ENCODE results near the gene RSPH1.
"Not testable (repeated sequence)": the region's sequence is repeated elsewhere in the genome, so short reads cannot be mapped to it uniquely, and the experiment has no call there.

Gene RSPH1

GRCh38 chr21:42475526-42476387 lies 20.3 kb downstream of the RSPH1 start:
- Mint-ChIP-seq H3K4me1 (peaks cover 13% of the 10 kb centered on the region), H3K27me3 (peaks cover 20% of the 10 kb centered on the region), H3K27ac (peak overlapping the region; percentile 55), H3K9me3 (no peaks in the 10 kb centered on the region), H3K4me3 (no peak overlapping the region), H3K36me3 (no peaks in the 10 kb centered on the region)
- DNase-seq (ENCODE audit: low spot score in 2 of 2) (no peak), ATAC-seq (ENCODE audit: low read depth) (no peak)

- H3K27ac Mint-ChIP-seq: peak overlapping the region; percentile 91
- ATAC-seq (ENCODE audit: low read depth): no peak
- no peaks in the 10 kb centered on the region for H3K36me3 Mint-ChIP-seq
- H3K27me3 Mint-ChIP-seq: peaks cover 20% of the 10 kb centered on the region
- peaks cover 13% of the 10 kb centered on the region for H3K4me1 Mint-ChIP-seq
- DNase-seq (ENCODE audit: low spot score in 2 of 2): no peak
- no peaks in the 10 kb centered on the region for H3K9me3 Mint-ChIP-seq
- H3K4me3 Mint-ChIP-seq: no peak overlapping the region
These were observed 21.0 kb downstream of the RSPH1 start for GRCh38 chr21:42475036-42475435.

- Mint-ChIP-seq H3K4me3 (peak overlapping the region; percentile 1), H3K9me3 (no peaks in the 10 kb centered on the region), H3K27me3 (peaks cover 20% of the 10 kb centered on the region), H3K4me1 (peaks cover 16% of the 10 kb centered on the region), H3K27ac (peak overlapping the region; percentile 91), H3K36me3 (no peaks in the 10 kb centered on the region)
- peak; percentile 62 to 74 for DNase-seq (ENCODE audit: low spot score in 2 of 2)
- ATAC-seq (ENCODE audit: low read depth): peak; percentile 96
These were observed 21.8 kb downstream of the RSPH1 start for GRCh38 chr21:42474043-42474831.

- ATAC-seq (ENCODE audit: low read depth) (no peak), DNase-seq (ENCODE audit: low spot score in 2 of 2) (no peak)
- H3K4me1 Mint-ChIP-seq: peaks cover 18% of the 10 kb centered on the region
- H3K27ac Mint-ChIP-seq: peak overlapping the region; percentile 91
- no peak overlapping the region for H3K4me3 Mint-ChIP-seq
- H3K9me3 Mint-ChIP-seq: no peaks in the 10 kb centered on the region
- no peaks in the 10 kb centered on the region for H3K36me3 Mint-ChIP-seq
- peaks cover 20% of the 10 kb centered on the region for H3K27me3 Mint-ChIP-seq
These were observed 22.5 kb downstream of the RSPH1 start for GRCh38 chr21:42473498-42474042.

- Mint-ChIP-seq H3K9me3 (no peaks in the 10 kb centered on the region), H3K27ac (peak overlapping the region; percentile 6), H3K36me3 (no peaks in the 10 kb centered on the region), H3K4me3 (no peak overlapping the region), H3K4me1 (peaks cover 19% of the 10 kb centered on the region), H3K27me3 (peaks cover 20% of the 10 kb centered on the region)
- ATAC-seq (ENCODE audit: low read depth) (no peak), DNase-seq (ENCODE audit: low spot score in 2 of 2) (no peak)
These were observed 23.5 kb downstream of the RSPH1 start for GRCh38 chr21:42472521-42472920.

- ATAC-seq (ENCODE audit: low read depth) (no peak), DNase-seq (ENCODE audit: low spot score in 2 of 2) (no peak)
- H3K4me1 Mint-ChIP-seq: peaks cover 24% of the 10 kb centered on the region
- peaks cover 16% of the 10 kb centered on the region for H3K27me3 Mint-ChIP-seq
- no peaks in the 10 kb centered on the region for H3K9me3 Mint-ChIP-seq
- H3K27ac Mint-ChIP-seq: peak overlapping the region; percentile 6
- no peaks in the 10 kb centered on the region for H3K36me3 Mint-ChIP-seq
- H3K4me3 Mint-ChIP-seq: no peak overlapping the region
These were observed 24.2 kb downstream of the RSPH1 start for GRCh38 chr21:42471716-42472330.

GRCh38 chr21:42471206-42471605 lies 24.8 kb downstream of the RSPH1 start:
- H3K36me3 Mint-ChIP-seq: no peaks in the 10 kb centered on the region
- peaks cover 13% of the 10 kb centered on the region for H3K27me3 Mint-ChIP-seq
- ATAC-seq (ENCODE audit: low read depth) (no peak), DNase-seq (ENCODE audit: low spot score in 2 of 2) (no peak)
- no peaks in the 10 kb centered on the region for H3K9me3 Mint-ChIP-seq
- H3K4me3 Mint-ChIP-seq: no peak overlapping the region
- peaks cover 24% of the 10 kb centered on the region for H3K4me1 Mint-ChIP-seq
- no peak overlapping the region for H3K27ac Mint-ChIP-seq

- H3K27ac Mint-ChIP-seq; H3K9me3 Mint-ChIP-seq; H3K36me3 Mint-ChIP-seq; H3K4me3 Mint-ChIP-seq; ATAC-seq (ENCODE audit: low read depth); DNase-seq (ENCODE audit: low spot score in 2 of 2): not testable (repeated sequence)
- H3K4me1 Mint-ChIP-seq: peaks cover 33% of the 10 kb centered on the region
- H3K27me3 Mint-ChIP-seq: peaks cover 11% of the 10 kb centered on the region
These were observed 26.3 kb downstream of the RSPH1 start for GRCh38 chr21:42469726-42470125.

- peak overlapping the region; percentile 50 for H3K27ac Mint-ChIP-seq
- DNase-seq (ENCODE audit: low spot score in 2 of 2): no peak
- no peaks in the 10 kb centered on the region for H3K36me3 Mint-ChIP-seq
- H3K4me3 Mint-ChIP-seq: no peak overlapping the region
- no peak for ATAC-seq (ENCODE audit: low read depth)
- H3K27me3 Mint-ChIP-seq: peaks cover 6% of the 10 kb centered on the region
- no peaks in the 10 kb centered on the region for H3K9me3 Mint-ChIP-seq
- H3K4me1 Mint-ChIP-seq: peaks cover 30% of the 10 kb centered on the region
These were observed 26.8 kb downstream of the RSPH1 start for GRCh38 chr21:42469272-42469671.

GRCh38 chr21:42468491-42469131 lies 27.4 kb downstream of the RSPH1 start:
- DNase-seq (ENCODE audit: low spot score in 2 of 2): no peak
- H3K27me3 Mint-ChIP-seq: peaks cover 3% of the 10 kb centered on the region
- no peak for ATAC-seq (ENCODE audit: low read depth)
- H3K4me3 Mint-ChIP-seq: no peak overlapping the region
- peak overlapping the region; percentile 50 for H3K27ac Mint-ChIP-seq
- H3K36me3 Mint-ChIP-seq: no peaks in the 10 kb centered on the region
- no peaks in the 10 kb centered on the region for H3K9me3 Mint-ChIP-seq
- peaks cover 34% of the 10 kb centered on the region for H3K4me1 Mint-ChIP-seq

GRCh38 chr21:42467140-42467983 lies 28.7 kb downstream of the RSPH1 start:
- H3K4me1 Mint-ChIP-seq: peaks cover 42% of the 10 kb centered on the region

GRCh38 chr21:42466700-42467099 lies 29.3 kb downstream of the RSPH1 start:
- ATAC-seq (ENCODE audit: low read depth) (no peak), DNase-seq (ENCODE audit: low spot score in 2 of 2) (no peak)
- Mint-ChIP-seq H3K4me3 (no peak overlapping the region), H3K4me1 (peaks cover 48% of the 10 kb centered on the region), H3K36me3 (no peaks in the 10 kb centered on the region), H3K27me3 (peaks cover 2% of the 10 kb centered on the region), H3K27ac (no peak overlapping the region), H3K9me3 (no peaks in the 10 kb centered on the region)

More at GRCh38 chr21:42467140-42467983, 28.7 kb downstream of the RSPH1 start:
- ATAC-seq (ENCODE audit: low read depth) (no peak), DNase-seq (ENCODE audit: low spot score in 2 of 2) (no peak)
- H3K27me3 Mint-ChIP-seq: peaks cover 3% of the 10 kb centered on the region
- H3K4me3 Mint-ChIP-seq: no peak overlapping the region
- no peaks in the 10 kb centered on the region for H3K9me3 Mint-ChIP-seq
- H3K36me3 Mint-ChIP-seq: no peaks in the 10 kb centered on the region
- no peak overlapping the region for H3K27ac Mint-ChIP-seq

- Mint-ChIP-seq H3K4me3 (no peak overlapping the region), H3K27me3 (no peaks in the 10 kb centered on the region), H3K4me1 (peaks cover 55% of the 10 kb centered on the region), H3K9me3 (no peaks in the 10 kb centered on the region), H3K27ac (peak overlapping the region; percentile 90), H3K36me3 (no peaks in the 10 kb centered on the region)
- DNase-seq (ENCODE audit: low spot score in 2 of 2) (no peak), ATAC-seq (ENCODE audit: low read depth) (peak; percentile 9)
These were observed 30.3 kb downstream of the RSPH1 start for GRCh38 chr21:42465803-42466127.
